ENCODE results near the gene GZF1.

The GZF1 gene

GRCh38 chr20:23362392-23363256 is 642 bp downstream of the GZF1 start:
- ChIA-PET POLR2A (no interaction called here), CTCF (interaction anchor here (2.1 kb wide), 1 partner anchor 13 kb away, joined by 7 read pairs; no protein-coding TSS in a partner anchor)
- TF ChIP-seq CTCF (IDR thresholded peaks at IDR 0.05; ENCODE audit: insufficient read depth, low read length, missing control alignments) = no peak
- H3K4me3 ChIP-seq (ENCODE audit: low read depth, low read length) = peak overlapping the region; percentile 79
- DNase-seq (ENCODE audit: low read depth, low spot score) = no peak

- DNase-seq (ENCODE audit: low read depth, low spot score) = no peak
- CTCF ChIA-PET = interaction anchor here (2.1 kb wide), 1 partner anchor 13 kb away, joined by 7 read pairs; no protein-coding TSS in a partner anchor
- TF ChIP-seq CTCF (IDR thresholded peaks at IDR 0.05; ENCODE audit: insufficient read depth, low read length, missing control alignments) = no peak
- POLR2A ChIA-PET = no interaction called here
- peak overlapping the region; percentile 79 for H3K4me3 ChIP-seq (ENCODE audit: low read depth, low read length)
Measured at GRCh38 chr20:23363257-23363649, 1.3 kb downstream of the GZF1 start.

GRCh38 chr20:23365390-23366165 is 3.6 kb downstream of the GZF1 start:
- ChIA-PET POLR2A (no interaction called here), CTCF (interaction anchor here (1.4 kb wide), 1 partner anchor 9 kb away, joined by 4 read pairs; no protein-coding TSS in a partner anchor)
- no peak for TF ChIP-seq CTCF (IDR thresholded peaks at IDR 0.05; ENCODE audit: insufficient read depth, low read length, missing control alignments)
- H3K4me3 ChIP-seq (ENCODE audit: low read depth, low read length) = no peak overlapping the region
- no peak for DNase-seq (ENCODE audit: low read depth, low spot score)

DNA sequence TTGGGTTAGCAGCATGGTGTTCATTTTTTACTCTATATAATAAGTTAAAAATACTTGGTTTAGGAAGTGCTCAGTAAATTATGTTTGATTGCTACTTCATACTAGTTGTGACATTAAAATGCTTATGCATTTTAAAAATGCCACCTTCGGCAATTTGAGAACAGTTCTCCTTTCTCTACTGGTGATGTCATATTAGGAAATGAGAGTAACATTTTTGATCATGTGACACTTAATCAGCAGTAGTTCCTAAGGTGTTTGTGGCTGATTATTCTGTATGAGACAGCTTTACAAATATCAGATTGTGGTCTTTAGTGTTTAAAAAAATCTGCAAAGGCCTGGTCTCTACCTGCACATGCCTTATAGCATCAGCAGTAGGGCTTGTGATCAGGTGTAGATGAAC is 4.4 kb downstream of the GZF1 start:
- DNase-seq (ENCODE audit: low read depth, low spot score) = no peak
- no peak for TF ChIP-seq CTCF (IDR thresholded peaks at IDR 0.05; ENCODE audit: insufficient read depth, low read length, missing control alignments)
- POLR2A ChIA-PET = no interaction called here
- H3K4me3 ChIP-seq (ENCODE audit: low read depth, low read length) = no peak overlapping the region
- CTCF ChIA-PET = interaction anchor here (1.1 kb wide), 1 partner anchor 55 kb away, joined by 4 read pairs; the partner anchor contains the start of gene NAPB

GRCh38 chr20:23367770-23368169 is 5.8 kb downstream of the GZF1 start:
- no peak for DNase-seq (ENCODE audit: low read depth, low spot score)
- TF ChIP-seq CTCF (IDR thresholded peaks at IDR 0.05; ENCODE audit: insufficient read depth, low read length, missing control alignments) = no peak
- ChIA-PET CTCF (interaction anchor here (0.6 kb wide), 1 partner anchor 1880 kb away, joined by 3 read pairs; no protein-coding TSS in a partner anchor), POLR2A (interaction anchor here (1.4 kb wide), 1 partner anchor 10 kb away, joined by 3 read pairs; no protein-coding TSS in a partner anchor)
- no peak overlapping the region for H3K4me3 ChIP-seq (ENCODE audit: low read depth, low read length)
